T-helper 2 cell treated with Interferon-gamma antibody and Interleukin-4, amounts not matched to agents 5 μg/mL and 100 μg/mL, for 36 hours (primary cell): ENCODE results near the gene PEX14.

Experiments
- DNase-seq: peaks from one replicate; pipeline ENCODE4 v3.0.0; 2021; ENCODE audit warnings: low spot score
- H3K27ac Mint-ChIP-seq: one replicate; pipeline ENCODE4 v1.8.0; 2021; ENCODE audit warnings: mild to moderate bottlenecking, mixed read lengths
- H3K27me3 Mint-ChIP-seq: one replicate; pipeline ENCODE4 v1.8.0; 2021; ENCODE audit warnings: low read depth, mixed read lengths
- H3K36me3 Mint-ChIP-seq: one replicate; pipeline ENCODE4 v1.8.0; 2021; ENCODE audit warnings: low read depth, mixed read lengths
- H3K4me1 Mint-ChIP-seq: one replicate; pipeline ENCODE4 v1.8.0; 2021; ENCODE audit warnings: low read depth, mixed read lengths
- H3K4me3 Mint-ChIP-seq: one replicate; pipeline ENCODE4 v1.8.0; 2022; ENCODE audit warnings: mild to moderate bottlenecking, moderate library complexity, mixed read lengths
- H3K9me3 Mint-ChIP-seq: one replicate; pipeline ENCODE4 v1.8.0; 2021; ENCODE audit warnings: mixed read lengths

Gene PEX14

GRCh38 chr1:10578070-10578469 lies 103.3 kb downstream of the PEX14 start:
- Mint-ChIP-seq H3K4me1 (no peaks in the 10 kb centered on the region), H3K36me3 (no peaks in the 10 kb centered on the region), H3K4me3 (no peak overlapping the region), H3K27ac (no peak overlapping the region), H3K27me3 (no peaks in the 10 kb centered on the region), H3K9me3 (no peaks in the 10 kb centered on the region)
- DNase-seq = no peak

- Mint-ChIP-seq H3K27ac (no peak overlapping the region), H3K36me3 (peaks cover 2% of the 10 kb centered on the region), H3K4me3 (no peak overlapping the region), H3K4me1 (peaks cover 8% of the 10 kb centered on the region), H3K9me3 (no peaks in the 10 kb centered on the region), H3K27me3 (no peaks in the 10 kb centered on the region)
- DNase-seq = no peak
Observed at GRCh38 chr1:10583641-10584040, 108.9 kb downstream of the PEX14 start.

- no peak overlapping the region for H3K4me3 Mint-ChIP-seq
- no peak for DNase-seq
- H3K27me3 Mint-ChIP-seq = no peaks in the 10 kb centered on the region
- peaks cover 8% of the 10 kb centered on the region for H3K4me1 Mint-ChIP-seq
- H3K36me3 Mint-ChIP-seq = peaks cover 2% of the 10 kb centered on the region
- H3K27ac Mint-ChIP-seq = no peak overlapping the region
- no peaks in the 10 kb centered on the region for H3K9me3 Mint-ChIP-seq
Observed at GRCh38 chr1:10585242-10585641, 110.5 kb downstream of the PEX14 start.

GRCh38 chr1:10586125-10586524 lies 111.4 kb downstream of the PEX14 start:
- Mint-ChIP-seq H3K4me3 (no peak overlapping the region), H3K4me1 (peaks cover 8% of the 10 kb centered on the region), H3K36me3 (peaks cover 2% of the 10 kb centered on the region), H3K27me3 (no peaks in the 10 kb centered on the region), H3K27ac (no peak overlapping the region), H3K9me3 (no peaks in the 10 kb centered on the region)
- DNase-seq = no peak

GRCh38 chr1:10588640-10589039 lies 113.9 kb downstream of the PEX14 start:
- peaks cover 8% of the 10 kb centered on the region for H3K4me1 Mint-ChIP-seq
- no peaks in the 10 kb centered on the region for H3K9me3 Mint-ChIP-seq
- no peak overlapping the region for H3K27ac Mint-ChIP-seq
- H3K36me3 Mint-ChIP-seq = peaks cover 2% of the 10 kb centered on the region
- no peak for DNase-seq
- no peak overlapping the region for H3K4me3 Mint-ChIP-seq
- H3K27me3 Mint-ChIP-seq = no peaks in the 10 kb centered on the region

- Mint-ChIP-seq H3K36me3 (no peaks in the 10 kb centered on the region), H3K27me3 (no peaks in the 10 kb centered on the region), H3K27ac (no peak overlapping the region), H3K4me1 (peaks cover 4% of the 10 kb centered on the region), H3K9me3 (no peaks in the 10 kb centered on the region), H3K4me3 (no peak overlapping the region)
- no peak for DNase-seq
Observed at GRCh38 chr1:10589074-10589473, 114.3 kb downstream of the PEX14 start.

DNA sequence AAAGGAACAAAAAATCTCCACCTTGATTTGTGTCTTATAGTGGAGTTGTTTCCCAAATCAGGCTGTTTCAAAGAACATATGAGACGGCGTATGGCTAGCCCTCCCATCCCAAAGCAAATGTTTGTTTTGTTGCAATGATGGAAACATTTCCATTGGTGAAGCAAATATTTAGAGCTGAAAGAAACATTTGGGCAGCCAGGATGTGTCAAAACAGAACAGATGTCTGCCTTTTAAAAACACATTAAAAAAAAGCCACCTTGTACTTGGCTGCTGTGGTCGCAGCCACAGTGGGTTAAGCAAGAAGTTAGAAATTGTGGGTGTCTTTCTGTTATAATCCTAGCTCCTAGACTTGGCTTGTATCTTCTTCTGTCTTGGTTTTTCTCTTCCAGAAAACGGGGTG lies 116.3 kb downstream of the PEX14 start:
- Mint-ChIP-seq H3K36me3 (no peaks in the 10 kb centered on the region), H3K4me3 (no peak overlapping the region), H3K27me3 (no peaks in the 10 kb centered on the region), H3K27ac (no peak overlapping the region), H3K4me1 (peaks cover 4% of the 10 kb centered on the region), H3K9me3 (no peaks in the 10 kb centered on the region)
- DNase-seq = no peak

DNA sequence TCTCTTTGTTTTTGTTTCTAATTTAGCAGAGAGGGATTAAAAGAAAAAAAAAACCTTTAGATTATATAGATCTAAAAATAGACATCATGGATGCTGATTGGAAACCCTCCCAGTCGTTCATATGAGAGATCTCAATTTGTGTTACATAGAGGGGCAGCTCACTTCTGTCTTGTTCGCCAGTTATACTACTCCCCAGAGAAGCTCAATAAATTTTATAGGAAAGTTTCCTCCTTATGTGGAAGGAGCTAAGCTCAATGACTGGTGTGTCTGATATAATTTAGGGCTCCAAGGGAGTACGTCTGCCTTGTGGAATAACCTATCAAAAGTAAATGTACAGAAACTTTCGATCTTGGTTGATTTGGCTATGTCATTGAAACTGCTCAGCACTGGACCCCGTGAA lies 117.6 kb downstream of the PEX14 start:
- Mint-ChIP-seq H3K27me3 (no peaks in the 10 kb centered on the region), H3K9me3 (no peaks in the 10 kb centered on the region), H3K27ac (no peak overlapping the region), H3K4me1 (peaks cover 4% of the 10 kb centered on the region), H3K4me3 (no peak overlapping the region), H3K36me3 (no peaks in the 10 kb centered on the region)
- DNase-seq = no peak

- no peak overlapping the region for H3K4me3 Mint-ChIP-seq
- peaks cover 4% of the 10 kb centered on the region for H3K4me1 Mint-ChIP-seq
- no peaks in the 10 kb centered on the region for H3K9me3 Mint-ChIP-seq
- DNase-seq = no peak
- no peaks in the 10 kb centered on the region for H3K36me3 Mint-ChIP-seq
- H3K27ac Mint-ChIP-seq = no peak overlapping the region
- H3K27me3 Mint-ChIP-seq = no peaks in the 10 kb centered on the region
Observed at GRCh38 chr1:10593750-10594149, 119.0 kb downstream of the PEX14 start.

DNA sequence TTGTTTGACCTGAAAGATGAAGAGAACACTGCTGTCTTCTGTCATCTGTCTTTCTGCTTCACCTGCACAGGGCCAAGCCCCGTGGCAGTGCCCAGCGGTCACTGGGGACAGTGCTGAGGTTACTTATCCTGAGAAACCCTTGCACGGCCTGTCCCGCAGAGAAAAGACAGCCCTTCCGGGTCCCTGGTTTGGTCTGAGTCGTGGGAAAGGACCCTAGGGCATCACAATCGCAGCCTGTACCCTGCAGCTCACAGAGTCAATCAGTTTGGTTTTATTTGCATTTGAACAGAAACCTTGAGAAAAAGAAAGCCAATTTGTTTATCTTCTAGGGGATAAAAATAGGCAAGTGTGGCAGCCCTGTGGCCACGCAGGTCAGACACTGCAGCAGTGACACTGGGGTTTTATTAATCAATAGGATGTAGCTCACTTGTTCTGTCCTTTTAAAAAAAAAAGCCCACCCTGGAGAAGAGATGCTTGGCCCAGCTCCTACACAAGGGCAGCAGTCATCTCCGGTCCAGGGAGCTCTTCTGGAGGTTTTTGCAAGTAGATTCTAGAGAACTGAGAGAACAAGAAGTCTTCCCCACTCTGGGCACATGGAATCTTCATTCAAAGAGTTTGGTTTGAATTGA lies 120.0 kb downstream of the PEX14 start:
- no peaks in the 10 kb centered on the region for H3K9me3 Mint-ChIP-seq
- peaks cover 4% of the 10 kb centered on the region for H3K4me1 Mint-ChIP-seq
- no peaks in the 10 kb centered on the region for H3K36me3 Mint-ChIP-seq
- H3K27me3 Mint-ChIP-seq = no peaks in the 10 kb centered on the region
- H3K4me3 Mint-ChIP-seq = no peak overlapping the region
- DNase-seq = no peak
- H3K27ac Mint-ChIP-seq = no peak overlapping the region

GRCh38 chr1:10596780-10597179 lies 122.0 kb downstream of the PEX14 start:
- H3K4me1 Mint-ChIP-seq = no peaks in the 10 kb centered on the region
- no peaks in the 10 kb centered on the region for H3K9me3 Mint-ChIP-seq
- H3K4me3 Mint-ChIP-seq = no peak overlapping the region
- H3K27me3 Mint-ChIP-seq = no peaks in the 10 kb centered on the region
- H3K36me3 Mint-ChIP-seq = peaks cover 3% of the 10 kb centered on the region
- no peak for DNase-seq
- no peak overlapping the region for H3K27ac Mint-ChIP-seq

- DNase-seq = no peak
- no peaks in the 10 kb centered on the region for H3K27me3 Mint-ChIP-seq
- no peaks in the 10 kb centered on the region for H3K4me1 Mint-ChIP-seq
- no peak overlapping the region for H3K27ac Mint-ChIP-seq
- no peaks in the 10 kb centered on the region for H3K9me3 Mint-ChIP-seq
- H3K4me3 Mint-ChIP-seq = no peak overlapping the region
- peaks cover 3% of the 10 kb centered on the region for H3K36me3 Mint-ChIP-seq
Observed at GRCh38 chr1:10597492-10598388, 123.0 kb downstream of the PEX14 start.

- Mint-ChIP-seq H3K27ac (no peak overlapping the region), H3K4me1 (no peaks in the 10 kb centered on the region), H3K9me3 (no peaks in the 10 kb centered on the region), H3K4me3 (no peak overlapping the region), H3K36me3 (peaks cover 3% of the 10 kb centered on the region), H3K27me3 (no peaks in the 10 kb centered on the region)
- DNase-seq = no peak
Observed at GRCh38 chr1:10598389-10598702, 123.6 kb downstream of the PEX14 start.

- H3K4me3 Mint-ChIP-seq = no peak overlapping the region
- H3K9me3 Mint-ChIP-seq = no peaks in the 10 kb centered on the region
- no peaks in the 10 kb centered on the region for H3K27me3 Mint-ChIP-seq
- H3K4me1 Mint-ChIP-seq = no peaks in the 10 kb centered on the region
- peaks cover 6% of the 10 kb centered on the region for H3K36me3 Mint-ChIP-seq
- H3K27ac Mint-ChIP-seq = no peak overlapping the region
- DNase-seq = no peak
Observed at GRCh38 chr1:10599194-10599861, 124.6 kb downstream of the PEX14 start.
